ENCODE results near the gene MYEF2.

The MYEF2 gene

DNA sequence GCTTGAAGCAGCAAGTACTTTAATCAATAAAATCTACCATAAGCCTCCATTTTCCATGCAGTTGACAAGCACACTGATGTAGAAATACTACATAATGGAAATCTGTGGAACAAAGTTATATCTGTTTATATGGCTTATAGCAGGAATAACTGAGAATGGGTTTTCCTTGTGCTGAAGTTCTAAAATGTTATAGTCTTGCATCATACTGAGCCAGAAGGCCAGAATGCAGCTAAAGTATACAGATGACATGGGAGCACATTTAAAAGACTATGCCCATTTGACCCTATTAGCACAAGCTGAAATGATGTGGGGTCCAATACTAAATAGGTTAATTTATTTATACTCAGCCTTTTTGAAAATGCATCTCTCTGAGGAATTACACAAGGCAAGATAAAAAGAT, 32.2 kb downstream of the MYEF2 start:
- no peak for DNase-seq (ENCODE audit: low spot score)

GRCh38 chr15:48144889-48145288, 33.2 kb downstream of the MYEF2 start:
- DNase-seq (ENCODE audit: low spot score) = no peak

DNA sequence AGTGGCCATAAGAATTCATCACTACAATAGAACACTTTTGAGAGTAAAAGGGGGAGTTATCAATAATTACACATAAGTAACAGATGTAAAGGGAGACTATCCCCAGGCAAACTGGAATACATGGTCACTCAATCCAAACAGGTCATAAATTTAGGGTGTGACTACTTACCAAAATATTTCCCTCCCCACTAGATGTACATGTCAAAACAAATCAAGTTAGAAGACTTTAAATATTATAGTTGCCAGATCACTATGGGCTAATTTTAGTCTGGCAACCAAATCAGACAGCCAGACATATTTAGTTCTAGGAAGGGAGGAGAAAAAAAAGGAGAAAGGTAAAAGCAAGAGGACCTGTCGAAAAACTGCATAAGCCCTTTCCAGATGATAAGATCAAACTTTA, 34.2 kb downstream of the MYEF2 start:
- DNase-seq (ENCODE audit: low spot score) = no peak

- no peak for DNase-seq (ENCODE audit: low spot score)
Measured at GRCh38 chr15:48132874-48133273, 45.2 kb downstream of the MYEF2 start.

DNA sequence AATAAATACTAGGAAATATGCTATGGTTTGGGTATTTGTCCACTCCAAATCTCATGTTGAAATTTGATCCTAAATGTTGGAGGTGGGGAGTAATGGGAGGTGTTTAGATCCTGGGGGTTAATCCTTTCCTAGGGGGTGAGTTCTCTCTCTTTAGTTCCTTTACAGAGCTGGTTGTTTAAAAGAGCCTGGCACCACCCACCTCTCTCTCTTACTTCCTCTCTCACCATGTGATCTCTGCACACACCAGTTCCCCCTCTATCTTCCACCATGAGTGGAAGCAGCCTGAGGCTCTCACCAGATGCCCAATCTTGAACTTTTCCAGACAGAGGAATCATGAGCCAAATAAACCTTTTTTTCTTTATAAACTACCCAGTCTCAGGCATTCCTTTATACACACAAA, 46.8 kb downstream of the MYEF2 start:
- DNase-seq (ENCODE audit: low spot score) = no peak

DNA sequence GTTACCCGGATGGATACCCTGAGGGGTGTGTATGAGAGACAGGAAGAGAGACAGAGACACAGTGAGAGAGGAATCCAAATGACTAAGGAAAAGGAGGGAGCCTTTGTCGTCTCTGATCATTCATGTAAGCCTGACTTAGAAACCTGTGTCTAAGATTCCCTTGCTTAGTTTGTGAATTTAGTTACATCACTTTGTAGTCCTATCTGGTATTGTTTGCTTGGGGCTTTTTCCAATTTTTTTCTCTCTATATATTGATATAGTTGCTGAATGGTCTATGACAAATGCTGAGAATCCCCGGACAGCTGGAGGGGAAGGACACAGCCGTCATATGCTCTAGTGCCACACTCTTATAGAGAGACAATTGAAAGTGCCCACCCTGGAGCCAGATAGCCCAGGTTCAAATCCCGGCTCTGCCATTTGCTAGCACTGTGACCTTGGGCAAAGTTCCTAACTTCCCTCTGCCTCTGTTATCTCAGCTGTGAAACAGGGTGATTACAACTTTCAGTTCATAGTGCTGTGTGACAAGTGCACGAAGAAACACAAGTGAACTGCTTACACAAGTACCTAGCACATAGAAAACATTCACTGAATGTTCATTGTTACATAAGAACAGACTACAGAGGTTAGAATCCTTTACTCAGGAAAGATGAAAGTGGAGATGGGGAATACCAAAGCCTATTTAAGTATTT, 51.3 kb downstream of the MYEF2 start:
- DNase-seq (ENCODE audit: low spot score) = no peak

- no peak for DNase-seq (ENCODE audit: low spot score)
Measured at GRCh38 chr15:48121849-48122248, 56.2 kb downstream of the MYEF2 start.

GRCh38 chr15:48120745-48121144, 57.4 kb downstream of the MYEF2 start, which contains the start of gene SLC24A5:
TSS of gene SLC24A5 (plus strand) at chr15:48120990. CDS start at chr15:48121045, 55 bp downstream.
- DNase-seq (ENCODE audit: low spot score) = no peak

- no peak for DNase-seq (ENCODE audit: low spot score)
Measured at GRCh38 chr15:48119277-48119676, 58.8 kb downstream of the MYEF2 start.

- DNase-seq (ENCODE audit: low spot score) = no peak
Measured at GRCh38 chr15:48112242-48112641, 65.9 kb downstream of the MYEF2 start.

GRCh38 chr15:48109856-48110531, 68.1 kb downstream of the MYEF2 start:
- DNase-seq (ENCODE audit: low spot score) = no peak

GRCh38 chr15:48109212-48109611, 68.9 kb downstream of the MYEF2 start:
- DNase-seq (ENCODE audit: low spot score) = no peak

DNA sequence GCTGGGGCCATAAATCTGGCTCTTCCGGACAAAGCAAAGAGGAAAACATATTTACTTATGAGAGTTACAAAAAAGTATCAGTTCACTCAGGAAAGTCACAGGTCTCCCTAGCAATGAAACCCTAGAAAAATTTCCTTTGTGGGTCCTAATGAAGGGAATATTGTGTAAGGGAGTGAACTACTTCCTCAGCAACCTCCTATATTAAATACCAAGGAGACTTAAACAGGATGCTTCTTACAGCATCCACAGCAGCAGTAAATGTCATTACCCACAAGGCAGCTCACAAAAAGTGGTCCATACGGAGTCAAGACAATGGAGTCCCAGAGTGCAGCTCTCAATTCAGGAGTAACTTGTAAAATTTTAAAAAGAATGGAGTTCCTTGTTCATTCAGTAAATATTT, 72.2 kb downstream of the MYEF2 start:
- DNase-seq (ENCODE audit: low spot score) = no peak

DNA sequence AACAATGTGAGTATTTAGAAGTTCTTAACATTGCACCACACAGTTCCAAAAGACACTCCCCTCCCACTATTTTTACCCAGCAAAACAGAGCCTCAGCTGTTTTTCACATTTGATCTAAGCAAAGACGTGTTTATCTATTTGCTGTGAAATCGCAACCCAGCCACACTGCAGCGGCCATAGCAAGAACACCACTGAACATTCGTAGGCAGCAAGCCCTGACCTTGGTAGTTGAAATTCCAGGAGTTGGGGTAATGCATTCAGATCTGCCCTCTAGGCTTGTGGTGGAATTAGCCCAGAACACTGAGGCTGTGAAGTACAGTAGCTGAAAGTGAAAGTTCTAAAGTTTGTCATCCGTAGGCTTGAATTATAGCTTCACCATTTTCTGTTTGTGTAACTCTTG, 74.4 kb downstream of the MYEF2 start:
- DNase-seq (ENCODE audit: low spot score) = no peak

GRCh38 chr15:48102167-48102566, 75.9 kb downstream of the MYEF2 start:
- DNase-seq (ENCODE audit: low spot score) = no peak

GRCh38 chr15:48101376-48101961, 76.6 kb downstream of the MYEF2 start:
- DNase-seq (ENCODE audit: low spot score) = no peak

DNA sequence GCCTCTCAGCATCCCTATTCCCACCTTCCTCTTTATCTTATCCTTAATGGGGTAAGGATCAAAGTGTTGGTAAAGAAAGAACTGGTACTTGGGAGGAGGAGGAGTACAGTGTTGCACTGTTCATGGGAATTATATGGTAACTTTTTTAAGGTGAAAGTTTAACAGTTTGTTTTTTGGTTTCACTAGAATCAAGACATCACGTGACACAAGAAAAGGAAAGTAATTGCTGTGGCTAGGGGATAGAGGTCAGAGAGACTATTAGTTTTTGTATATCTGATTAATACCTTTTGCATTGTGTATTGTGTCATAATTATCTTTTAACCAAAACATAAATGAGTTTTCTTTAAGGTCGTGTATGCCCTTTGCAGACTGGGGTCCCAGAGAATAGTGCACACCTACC, 80.8 kb downstream of the MYEF2 start:
- DNase-seq (ENCODE audit: low spot score) = no peak

- DNase-seq (ENCODE audit: low spot score) = no peak
Measured at GRCh38 chr15:48096813-48097212, 81.3 kb downstream of the MYEF2 start.

DNA sequence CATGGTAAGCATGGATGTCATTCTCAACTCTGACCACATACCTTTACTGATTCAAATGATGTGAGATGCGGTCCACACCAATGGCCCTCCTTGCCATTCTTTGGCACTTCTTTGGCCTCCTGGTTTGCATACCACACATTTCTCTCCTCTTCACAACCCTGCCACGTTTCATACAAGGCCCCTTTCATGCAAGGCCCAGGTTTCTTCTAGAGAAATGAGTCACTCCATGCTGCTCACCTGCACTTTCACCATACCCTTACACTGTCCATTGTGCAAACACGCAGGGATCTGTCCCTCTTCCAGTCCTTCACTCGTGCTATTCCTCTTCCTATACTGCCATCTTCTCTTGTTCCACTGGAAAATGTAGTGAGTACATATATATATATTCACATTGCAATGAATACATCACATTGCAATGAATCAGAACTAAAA, 81.7 kb downstream of the MYEF2 start:
- no peak for DNase-seq (ENCODE audit: low spot score)

- DNase-seq (ENCODE audit: low spot score) = no peak
Measured at GRCh38 chr15:48091522-48091921, 86.6 kb downstream of the MYEF2 start.

DNA sequence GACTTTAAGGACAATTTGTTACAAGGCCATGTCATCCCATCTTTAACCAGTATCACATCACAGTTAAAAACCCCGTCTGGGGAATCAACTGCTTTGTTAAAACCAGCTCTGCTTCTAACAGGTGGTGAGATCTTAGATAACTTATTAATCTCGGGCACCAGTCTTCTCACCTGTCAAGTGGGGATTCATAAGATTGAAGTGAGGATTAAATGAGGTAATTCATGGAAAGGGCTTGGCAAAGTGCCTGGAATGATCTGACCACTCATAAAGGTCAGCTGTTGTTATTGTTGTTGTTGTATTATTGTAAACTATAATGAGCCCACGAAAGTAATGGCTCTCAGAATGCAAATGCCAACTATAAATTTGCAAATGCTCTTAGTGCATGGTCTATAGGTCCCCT, 87.4 kb downstream of the MYEF2 start:
- no peak for DNase-seq (ENCODE audit: low spot score)

DNA sequence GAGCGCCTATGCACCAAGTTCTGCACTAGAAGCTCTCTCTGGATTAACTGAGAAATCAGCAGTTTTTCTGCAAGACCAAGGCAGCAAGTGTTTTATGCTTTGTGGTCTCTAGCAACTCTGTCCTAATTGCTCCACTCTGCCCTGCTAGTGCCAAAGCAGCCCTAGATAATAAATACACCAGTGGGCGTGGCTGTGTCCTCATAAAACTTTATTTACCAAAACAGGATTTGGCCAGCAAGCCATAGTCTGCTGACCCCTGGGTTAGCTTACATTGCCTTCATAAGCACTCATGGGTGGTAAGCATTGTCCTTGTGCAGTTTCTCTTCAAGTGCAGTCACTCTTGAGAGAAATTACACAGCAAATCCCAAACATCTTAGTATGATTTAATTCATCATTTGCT, 88.0 kb downstream of the MYEF2 start:
- DNase-seq (ENCODE audit: low spot score) = no peak

DNA sequence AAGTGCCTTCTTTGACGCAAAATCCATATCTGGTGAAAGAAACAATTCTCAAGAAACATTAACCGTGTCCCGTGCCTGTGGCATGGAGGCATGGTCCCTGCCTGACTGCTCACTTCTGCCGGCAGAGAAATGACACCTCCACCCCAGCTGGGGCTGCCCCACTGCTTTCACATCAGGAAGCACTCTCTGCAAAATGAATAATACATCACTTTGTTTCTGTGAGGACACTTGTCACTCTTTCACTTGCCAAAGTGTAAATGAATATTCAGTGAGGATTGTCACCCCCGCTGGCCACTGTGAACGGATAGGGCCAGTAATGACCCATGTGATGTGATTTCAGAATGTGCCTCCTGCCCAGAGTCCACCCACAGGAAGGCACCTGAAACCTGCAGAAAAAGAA, 88.4 kb downstream of the MYEF2 start:
- no peak for DNase-seq (ENCODE audit: low spot score)

GRCh38 chr15:48087844-48088243, 90.3 kb downstream of the MYEF2 start:
- no peak for DNase-seq (ENCODE audit: low spot score)
